ENCODE measurements around the gene SHISA9.
"Not testable (repeated sequence)": the region's sequence is repeated elsewhere in the genome, so short reads cannot be mapped to it uniquely, and the experiment has no call there.

Gene SHISA9

DNA sequence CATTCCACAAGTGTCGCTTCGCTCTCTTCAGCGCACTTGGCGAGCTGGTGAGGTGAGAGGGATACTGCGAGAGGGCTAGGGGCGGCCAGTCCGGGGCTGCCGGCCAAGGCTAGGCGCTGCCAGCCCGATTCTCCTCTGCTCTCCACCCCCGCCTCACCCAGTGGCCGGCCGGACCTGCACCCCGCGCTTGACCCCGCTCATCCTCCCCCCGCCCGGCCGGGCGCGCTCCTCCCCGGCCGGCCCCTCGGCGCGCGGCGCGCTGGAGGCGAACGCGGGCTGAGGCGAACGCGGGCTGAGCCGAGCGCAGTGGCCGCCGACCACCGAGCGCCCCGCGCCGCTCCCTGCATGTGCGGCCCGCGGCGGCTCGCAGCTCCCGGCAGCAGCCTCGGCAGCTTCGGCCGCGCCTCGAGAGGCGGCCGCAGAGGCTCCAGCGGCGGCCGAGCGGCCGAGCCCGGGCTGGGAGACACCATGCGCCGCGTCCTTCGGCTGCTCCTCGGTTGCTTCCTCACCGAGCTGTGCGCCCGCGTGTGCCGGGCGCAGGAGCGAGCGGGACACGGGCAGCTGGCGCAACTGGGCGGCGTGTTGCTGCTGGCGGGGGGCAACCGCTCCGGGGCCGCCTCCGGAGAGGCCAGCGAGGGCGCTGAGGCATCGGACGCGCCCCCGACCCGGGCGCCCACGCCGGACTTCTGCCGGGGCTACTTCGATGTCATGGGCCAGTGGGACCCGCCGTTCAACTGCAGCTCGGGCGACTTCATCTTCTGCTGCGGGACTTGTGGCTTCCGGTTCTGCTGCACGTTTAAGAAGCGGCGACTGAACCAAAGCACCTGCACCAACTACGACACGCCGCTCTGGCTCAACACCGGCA, at the start of gene SHISA9:
TSS of gene SHISA9 (plus strand) at position 2 of the 865 bp plus-strand sequence.
- no peak for TF ChIP-seq POLR2A (IDR thresholded peaks at IDR 0.05; ENCODE audit: extremely low read depth, insufficient read length)
- no peak for TF ChIP-seq MYC (IDR thresholded peaks at IDR 0.05; ENCODE audit: low read depth, low read length)
- TF ChIP-seq, protein P1, sequence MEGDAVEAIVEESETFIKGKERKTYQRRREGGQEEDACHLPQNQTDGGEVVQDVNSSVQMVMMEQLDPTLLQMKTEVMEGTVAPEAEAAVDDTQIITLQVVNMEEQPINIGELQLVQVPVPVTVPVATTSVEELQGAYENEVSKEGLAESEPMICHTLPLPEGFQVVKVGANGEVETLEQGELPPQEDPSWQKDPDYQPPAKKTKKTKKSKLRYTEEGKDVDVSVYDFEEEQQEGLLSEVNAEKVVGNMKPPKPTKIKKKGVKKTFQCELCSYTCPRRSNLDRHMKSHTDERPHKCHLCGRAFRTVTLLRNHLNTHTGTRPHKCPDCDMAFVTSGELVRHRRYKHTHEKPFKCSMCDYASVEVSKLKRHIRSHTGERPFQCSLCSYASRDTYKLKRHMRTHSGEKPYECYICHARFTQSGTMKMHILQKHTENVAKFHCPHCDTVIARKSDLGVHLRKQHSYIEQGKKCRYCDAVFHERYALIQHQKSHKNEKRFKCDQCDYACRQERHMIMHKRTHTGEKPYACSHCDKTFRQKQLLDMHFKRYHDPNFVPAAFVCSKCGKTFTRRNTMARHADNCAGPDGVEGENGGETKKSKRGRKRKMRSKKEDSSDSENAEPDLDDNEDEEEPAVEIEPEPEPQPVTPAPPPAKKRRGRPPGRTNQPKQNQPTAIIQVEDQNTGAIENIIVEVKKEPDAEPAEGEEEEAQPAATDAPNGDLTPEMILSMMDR (IDR thresholded peaks at IDR 0.05; ENCODE audit: low read depth, low read length): no peak
- TF ChIP-seq, protein P2, sequence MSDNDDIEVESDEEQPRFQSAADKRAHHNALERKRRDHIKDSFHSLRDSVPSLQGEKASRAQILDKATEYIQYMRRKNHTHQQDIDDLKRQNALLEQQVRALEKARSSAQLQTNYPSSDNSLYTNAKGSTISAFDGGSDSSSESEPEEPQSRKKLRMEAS (IDR thresholded peaks at IDR 0.05; ENCODE audit: low read depth, low read length): no peak
- H3K4me3 ChIP-seq (ENCODE audit: low read depth, low read length): no peak within 1 kb of the TSS
- DNase-seq (ENCODE audit: low read depth): no peak

DNA sequence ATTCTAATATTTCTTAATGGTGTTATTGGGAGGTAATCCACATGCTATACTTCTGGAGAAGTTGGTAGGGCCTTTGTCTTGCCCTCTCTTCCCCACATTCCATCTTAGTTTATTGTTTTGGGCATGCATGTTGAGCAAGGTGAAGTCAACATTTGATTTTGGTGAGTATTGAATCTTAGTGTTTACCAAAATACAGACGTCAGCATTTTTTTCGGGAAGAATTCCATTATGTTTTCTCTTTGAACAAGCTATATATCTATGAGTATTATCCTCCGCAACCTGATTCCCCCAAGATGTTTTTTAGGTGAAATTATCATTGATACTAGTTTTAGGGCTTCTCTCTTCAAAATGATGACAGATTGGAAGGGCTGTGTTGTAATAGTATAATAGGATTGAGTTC, 47.4 kb upstream of the SHISA9 start:
- TF ChIP-seq, protein P1 (IDR thresholded peaks at IDR 0.05; ENCODE audit: low read depth, low read length): no peak
- no peak for TF ChIP-seq MYC (IDR thresholded peaks at IDR 0.05; ENCODE audit: low read depth, low read length)
- TF ChIP-seq, protein P2 (IDR thresholded peaks at IDR 0.05; ENCODE audit: low read depth, low read length): no peak
- no peak for TF ChIP-seq POLR2A (IDR thresholded peaks at IDR 0.05; ENCODE audit: extremely low read depth, insufficient read length)
- no peak for DNase-seq (ENCODE audit: low read depth)
- no peak overlapping the region for H3K4me3 ChIP-seq (ENCODE audit: low read depth, low read length)

DNA sequence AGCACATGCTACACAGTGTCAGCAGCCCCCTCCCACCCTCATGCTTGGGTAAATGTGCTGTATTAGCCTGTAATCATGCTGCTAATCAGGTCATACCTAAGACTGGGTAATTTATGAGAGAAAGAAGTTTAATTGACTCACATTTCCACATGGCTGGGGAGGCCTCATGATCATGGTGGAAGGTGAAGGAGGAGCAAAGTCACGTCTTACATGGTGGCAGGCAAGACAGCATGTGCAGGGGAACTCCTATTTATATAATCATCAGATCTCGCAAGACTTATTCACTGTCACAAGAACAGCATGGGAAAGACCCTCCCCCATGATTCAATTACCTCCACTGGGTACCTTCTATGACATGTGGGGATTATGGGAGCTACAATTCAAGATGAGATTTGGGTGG, 44.0 kb upstream of the SHISA9 start:
- not testable (repeated sequence) for H3K4me3 ChIP-seq (ENCODE audit: low read depth, low read length); DNase-seq (ENCODE audit: low read depth)

DNA sequence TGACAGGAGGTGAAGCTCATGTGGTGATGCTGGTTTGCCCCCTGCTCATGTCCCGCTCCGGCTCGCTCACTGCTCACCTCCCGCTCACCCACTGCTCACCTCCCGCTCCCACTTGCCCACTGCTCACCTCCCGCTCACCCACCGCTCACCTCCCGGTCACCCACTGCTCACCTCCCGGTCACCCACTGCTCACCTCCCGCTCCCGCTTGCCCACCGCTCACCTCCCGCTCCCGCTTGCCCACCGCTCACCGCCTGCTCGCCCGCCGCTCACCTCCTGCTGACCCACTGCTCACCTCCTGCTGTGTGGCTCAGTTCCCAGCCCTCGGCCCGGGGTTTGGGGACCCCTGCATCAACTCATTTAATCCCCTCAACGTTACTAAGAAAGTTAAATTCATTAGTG, 39.1 kb upstream of the SHISA9 start:
- TF ChIP-seq, protein P2 (IDR thresholded peaks at IDR 0.05; ENCODE audit: low read depth, low read length): no peak
- TF ChIP-seq, protein P1 (IDR thresholded peaks at IDR 0.05; ENCODE audit: low read depth, low read length): no peak
- TF ChIP-seq MYC (IDR thresholded peaks at IDR 0.05; ENCODE audit: low read depth, low read length): no peak
- TF ChIP-seq POLR2A (IDR thresholded peaks at IDR 0.05; ENCODE audit: extremely low read depth, insufficient read length): no peak
- DNase-seq (ENCODE audit: low read depth): no peak
- no peak overlapping the region for H3K4me3 ChIP-seq (ENCODE audit: low read depth, low read length)

DNA sequence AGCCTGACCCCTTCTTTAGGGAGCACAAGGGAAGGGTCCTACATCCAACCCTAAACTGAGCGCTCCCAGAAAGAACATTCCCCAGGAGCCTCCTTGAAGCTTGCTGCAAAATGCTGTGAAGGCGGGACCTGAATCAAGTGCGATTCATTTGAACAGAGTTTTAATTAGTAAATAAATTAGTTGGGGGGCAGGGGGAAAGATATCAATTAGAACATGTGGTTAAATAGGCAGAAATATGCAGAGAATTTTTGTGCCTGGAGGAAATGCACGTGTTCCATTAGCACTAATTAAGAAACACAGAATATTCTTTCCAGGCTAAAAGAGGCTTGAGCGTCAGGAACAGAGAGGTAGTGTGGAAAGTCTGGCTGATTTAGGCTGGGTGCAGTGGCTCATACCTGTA, 38.5 kb upstream of the SHISA9 start:
- TF ChIP-seq MYC (IDR thresholded peaks at IDR 0.05; ENCODE audit: low read depth, low read length): no peak
- H3K4me3 ChIP-seq (ENCODE audit: low read depth, low read length): no peak overlapping the region
- DNase-seq (ENCODE audit: low read depth): no peak

DNA sequence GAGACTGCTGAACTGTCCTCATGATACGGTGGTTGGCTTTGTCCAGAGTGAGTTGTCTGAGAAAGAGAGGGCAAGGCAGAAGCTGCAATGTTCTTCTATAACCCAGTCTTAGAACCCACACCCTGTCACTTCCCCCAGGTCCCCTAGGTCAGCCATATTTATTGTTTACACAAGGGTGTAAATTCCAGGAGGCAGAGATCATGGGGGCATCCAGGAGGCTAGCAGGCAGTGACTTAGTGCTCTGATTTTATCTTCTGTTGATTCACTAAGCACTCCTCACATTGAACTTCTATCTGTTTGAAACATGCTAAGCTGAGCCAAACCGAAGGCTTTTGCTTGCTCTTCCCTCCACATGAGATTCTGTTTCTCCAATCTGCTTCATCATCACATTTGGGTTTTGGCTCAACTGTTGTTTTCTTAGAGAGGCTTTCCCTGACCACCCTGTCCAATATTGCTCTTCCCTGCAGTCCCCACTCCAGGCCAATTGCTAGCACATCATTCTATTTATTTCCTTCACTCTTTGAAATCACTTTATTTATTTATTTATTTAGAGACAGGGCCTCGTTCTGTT, 34.3 kb upstream of the SHISA9 start:
- TF ChIP-seq, protein P1 (IDR thresholded peaks at IDR 0.05; ENCODE audit: low read depth, low read length): no peak
- TF ChIP-seq POLR2A (IDR thresholded peaks at IDR 0.05; ENCODE audit: extremely low read depth, insufficient read length) (no peak), MYC (IDR thresholded peaks at IDR 0.05; ENCODE audit: low read depth, low read length) (no peak)
- TF ChIP-seq, protein P2 (IDR thresholded peaks at IDR 0.05; ENCODE audit: low read depth, low read length): no peak
- DNase-seq (ENCODE audit: low read depth): no peak
- no peak overlapping the region for H3K4me3 ChIP-seq (ENCODE audit: low read depth, low read length)

Data from NB4 (cell line).